ENCODE measurements around the gene MAP7D3.

GRCh38 chrX:136196691-136197155 is 54.5 kb downstream of the MAP7D3 start:
- TF ChIP-seq HDAC2 (IDR thresholded peaks at IDR 0.05; ENCODE audit: borderline replicate concordance in 1 of 2, low read depth in 2 of 2, low read length in 2 of 2) (no peak), CEBPB (IDR thresholded peaks at IDR 0.05; ENCODE audit: low read depth, low read length) (no peak), POLR2AphosphoS5 (IDR thresholded peaks at IDR 0.05; ENCODE audit: low read depth, low read length) (no peak), MAX (IDR thresholded peaks at IDR 0.05) (no peak), CTCF (IDR thresholded peaks at IDR 0.05; ENCODE audit: control extremely low read depth in 1 of 3, insufficient read depth in 1 of 3, low read depth in 1 of 3, low read length in 3 of 3) (no peak), SP1 (IDR thresholded peaks at IDR 0.05; ENCODE audit: low read depth, low read length) (no peak), JUND (IDR thresholded peaks at IDR 0.05; ENCODE audit: low read length) (no peak), EGR1 (IDR thresholded peaks at IDR 0.05; ENCODE audit: borderline replicate concordance, low read depth, low read length) (no peak), BCL11A (IDR thresholded peaks at IDR 0.05; ENCODE audit: low read depth in 2 of 2, low read length in 2 of 2) (no peak), GABPA (IDR thresholded peaks at IDR 0.05; ENCODE audit: borderline replicate concordance, insufficient read depth, low read length) (no peak), USF2 (IDR thresholded peaks at IDR 0.05; ENCODE audit: low read length) (no peak), POLR2A (IDR thresholded peaks at IDR 0.05; ENCODE audit: control extremely low read depth in 1 of 2, low read depth in 2 of 2, low read length in 2 of 2) (no peak)
